Germinal center (tissue), 1 donor: ENCODE data around the gene MYO15B.

Source experiments
- DNase-seq: peaks from one replicate; pipeline ENCODE4 v3.0.0; 2012; ENCODE audit warnings: mixed read lengths, low spot score

Gene MYO15B

DNA sequence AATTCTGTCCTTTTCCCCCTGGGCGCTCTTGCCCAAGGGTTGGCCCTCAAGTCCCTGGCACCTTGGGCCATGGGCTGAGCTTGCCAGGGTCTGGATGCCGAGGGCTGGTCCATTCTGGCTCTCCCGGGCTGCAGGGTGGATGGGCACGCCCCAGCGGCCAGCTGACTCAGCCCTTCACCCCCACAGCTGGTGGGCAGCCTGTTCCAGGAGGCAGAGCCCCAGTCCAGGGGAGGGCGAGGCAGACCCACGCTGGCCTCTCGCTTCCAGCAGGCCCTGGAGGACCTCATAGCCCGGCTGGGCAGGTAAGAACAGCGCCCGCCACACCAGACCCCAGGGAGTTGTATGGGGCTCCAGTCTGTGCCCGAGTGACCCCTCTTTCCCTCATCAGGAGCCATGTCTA, 15.0 kb downstream of the MYO15B start:
- no peak for DNase-seq

DNA sequence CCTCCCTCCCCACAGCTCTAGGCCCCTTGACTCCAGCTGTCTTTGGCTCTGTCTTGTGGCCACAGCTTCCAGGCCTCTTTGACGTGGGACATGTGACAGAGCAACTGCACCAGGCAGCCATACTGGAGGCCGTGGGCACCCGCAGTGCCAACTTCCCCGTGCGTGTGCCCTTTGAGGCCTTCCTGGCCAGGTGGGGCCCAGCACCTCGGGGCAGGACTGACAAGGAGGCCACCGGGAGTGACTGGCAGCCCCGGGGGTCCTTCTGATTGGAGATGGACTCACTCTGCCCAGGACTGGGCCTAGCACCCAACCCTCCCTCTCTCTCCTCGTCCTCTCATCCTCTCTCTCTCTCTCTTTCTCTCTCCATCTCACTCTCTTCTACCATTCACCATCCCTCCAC, 15.5 kb downstream of the MYO15B start:
- no peak for DNase-seq

DNA sequence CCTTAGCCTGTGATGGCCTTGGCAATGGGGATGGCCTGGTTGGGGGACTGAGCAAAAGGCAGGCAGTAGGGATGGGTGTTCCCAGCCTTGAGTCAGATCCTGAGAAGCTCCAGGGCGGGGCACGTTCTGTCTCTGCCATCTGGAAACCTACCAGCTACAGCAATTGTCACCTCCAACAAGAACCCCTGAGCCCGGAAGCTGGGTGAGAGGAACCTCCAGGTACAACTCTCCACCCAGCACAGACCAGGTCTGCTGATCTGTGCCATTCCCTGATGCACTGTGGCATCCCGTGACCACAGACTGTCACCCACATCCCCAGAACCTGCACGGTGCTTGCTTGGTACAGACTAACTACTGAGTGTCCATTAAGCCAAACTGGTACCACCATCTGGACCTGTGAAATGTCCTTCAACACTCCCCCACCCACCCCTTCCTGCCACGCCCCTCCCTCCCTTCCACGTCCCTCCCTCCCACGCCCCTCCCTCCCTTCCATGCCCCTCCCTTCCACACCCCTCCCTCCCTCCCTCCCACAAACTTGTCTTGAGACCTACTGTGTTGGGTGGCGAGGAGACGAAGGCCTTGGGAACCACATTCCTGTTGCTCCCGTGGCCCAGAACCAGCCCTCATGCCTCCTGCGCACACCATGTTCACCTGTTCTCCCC, 16.6 kb downstream of the MYO15B start:
- DNase-seq, result no peak

- no peak for DNase-seq
Measured at GRCh38 chr17:75605790-75606189, 18.2 kb downstream of the MYO15B start.

- no peak for DNase-seq
Measured at GRCh38 chr17:75607086-75607485, 19.5 kb downstream of the MYO15B start.

DNA sequence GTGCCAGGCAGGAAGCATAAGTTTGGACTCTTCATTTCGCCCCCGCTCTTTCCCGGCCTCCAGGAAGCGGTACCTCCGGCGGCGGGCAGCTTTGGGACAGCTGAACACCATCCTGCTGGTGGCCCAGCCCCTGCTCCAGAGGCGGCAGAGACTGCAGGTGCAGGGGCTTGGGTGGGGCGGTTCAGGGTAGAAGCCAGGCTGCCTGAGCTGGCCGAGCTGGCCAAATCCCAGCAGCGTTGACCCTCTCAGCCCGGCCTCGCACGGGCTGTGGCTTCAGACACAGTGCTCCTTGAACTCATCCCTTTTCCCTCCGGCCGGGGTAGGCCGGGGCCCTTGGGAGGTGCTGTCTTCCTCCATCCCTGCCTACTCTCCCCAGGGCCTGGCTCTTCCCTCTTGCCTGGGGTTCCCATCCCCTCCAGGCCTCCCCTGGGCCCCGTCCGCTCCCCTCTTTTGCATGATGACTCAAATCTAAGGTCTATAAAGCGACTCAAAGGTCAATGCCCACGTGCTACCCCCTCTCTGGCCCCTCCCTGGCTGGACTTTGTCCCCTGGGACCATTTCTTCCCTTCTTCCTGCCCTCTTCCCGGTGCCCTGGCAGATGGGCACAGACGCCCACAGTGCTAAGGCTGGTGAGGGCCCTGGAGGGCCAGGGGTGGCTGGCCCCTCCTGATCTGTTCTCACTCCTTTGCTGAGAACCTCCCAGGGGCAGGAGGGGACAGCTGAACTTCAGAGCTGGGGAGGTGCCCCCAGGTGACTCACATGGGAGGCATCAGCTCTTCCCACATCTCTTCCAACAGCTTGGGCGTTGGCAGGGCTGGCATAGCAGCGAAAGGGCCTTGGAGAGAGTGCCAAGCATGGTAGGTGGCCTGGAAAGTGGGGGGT, 22.7 kb downstream of the MYO15B start:
- no peak for DNase-seq

DNA sequence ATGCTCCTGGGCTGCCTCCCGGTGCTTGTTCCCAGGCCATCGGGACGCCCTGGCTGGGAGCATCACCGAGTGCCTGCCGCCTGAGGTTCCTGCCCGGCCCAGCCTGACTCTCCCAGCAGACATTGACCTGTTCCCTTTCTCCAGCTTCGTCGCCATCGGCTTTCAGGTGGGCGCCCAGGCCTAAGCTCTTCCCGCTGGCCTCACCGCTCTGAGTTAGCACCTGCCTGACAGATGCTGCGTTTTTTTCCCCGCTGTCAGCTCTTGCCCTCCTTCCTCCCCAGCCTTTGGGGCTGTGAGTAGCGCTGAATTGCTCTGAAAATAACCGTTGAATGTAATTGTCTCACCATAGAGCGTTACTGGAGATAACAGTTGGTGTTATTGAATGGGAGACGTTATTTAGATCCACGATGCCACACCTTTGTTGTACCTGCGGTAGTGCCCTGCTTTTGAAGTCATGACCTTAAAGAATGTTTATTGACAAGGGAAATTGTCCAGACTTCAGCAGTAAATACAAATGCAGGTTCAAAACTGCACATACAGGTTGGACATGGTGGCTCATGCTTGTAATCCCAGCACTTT, 24.3 kb downstream of the MYO15B start:
- DNase-seq, result no peak

DNA sequence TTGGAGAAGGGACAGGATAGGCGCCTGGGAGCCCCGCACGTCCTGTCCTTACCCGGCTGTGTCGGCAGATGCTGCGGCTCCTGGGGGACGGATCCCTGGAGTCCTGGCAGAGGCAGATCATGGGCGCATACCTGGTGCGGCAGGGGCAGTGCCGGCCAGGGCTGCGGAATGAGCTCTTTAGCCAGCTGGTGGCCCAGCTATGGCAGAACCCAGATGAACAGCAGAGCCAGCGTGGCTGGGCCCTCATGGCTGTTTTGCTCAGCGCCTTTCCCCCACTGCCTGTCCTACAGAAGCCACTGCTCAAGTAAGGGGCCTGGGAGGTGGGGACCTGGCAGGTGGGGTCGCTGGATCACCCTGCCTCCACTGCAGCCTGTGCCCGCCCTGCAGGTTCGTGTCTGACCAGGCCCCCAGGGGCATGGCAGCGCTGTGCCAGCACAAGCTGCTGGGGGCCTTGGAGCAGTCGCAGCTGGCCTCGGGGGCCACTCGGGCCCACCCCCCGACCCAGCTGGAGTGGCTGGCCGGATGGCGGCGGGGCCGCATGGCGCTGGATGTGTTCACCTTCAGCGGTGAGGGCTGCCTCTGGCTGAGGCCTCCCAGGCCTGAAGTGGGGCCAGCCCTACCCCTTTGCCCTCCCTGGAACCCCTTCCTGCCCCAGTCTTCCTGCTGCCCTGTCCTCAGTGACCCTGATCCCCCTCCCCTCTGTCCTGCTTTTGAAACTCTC, 25.5 kb downstream of the MYO15B start:
- no peak for DNase-seq

GRCh38 chr17:75614006-75614405, 26.4 kb downstream of the MYO15B start:
- no peak for DNase-seq

DNA sequence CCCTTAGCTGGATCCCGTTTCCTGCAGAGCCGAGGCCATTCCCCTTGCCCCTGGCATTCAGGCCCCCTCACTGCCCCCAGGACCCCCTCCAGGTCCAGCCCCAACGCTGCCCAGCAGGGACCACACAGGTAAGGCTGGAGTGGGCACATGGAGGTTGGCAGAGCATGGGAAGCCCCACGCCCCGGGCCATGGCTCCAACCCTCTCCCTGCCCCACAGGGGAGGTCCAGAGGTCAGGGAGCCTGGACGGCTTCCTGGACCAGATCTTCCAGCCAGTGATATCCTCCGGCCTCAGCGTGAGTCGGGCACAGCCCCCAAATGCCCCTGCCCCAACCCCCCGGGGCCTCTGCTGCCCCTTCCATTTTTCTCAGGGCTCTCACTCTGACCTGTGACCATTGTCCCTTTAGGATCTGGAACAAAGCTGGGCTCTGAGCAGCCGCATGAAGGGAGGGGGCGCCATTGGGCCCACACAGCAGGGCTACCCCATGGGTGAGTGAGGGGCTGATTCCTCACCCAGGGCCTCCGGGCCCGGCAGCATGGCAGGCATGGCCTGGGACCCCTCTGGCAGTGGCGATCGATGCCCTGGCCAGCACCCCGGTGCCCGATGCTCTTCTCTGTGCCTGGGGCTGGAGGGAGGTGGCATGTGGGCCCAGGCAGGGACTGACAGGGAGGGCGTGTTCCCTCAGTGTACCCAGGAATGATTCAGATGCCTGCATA, 27.1 kb downstream of the MYO15B start:
- no peak for DNase-seq

DNA sequence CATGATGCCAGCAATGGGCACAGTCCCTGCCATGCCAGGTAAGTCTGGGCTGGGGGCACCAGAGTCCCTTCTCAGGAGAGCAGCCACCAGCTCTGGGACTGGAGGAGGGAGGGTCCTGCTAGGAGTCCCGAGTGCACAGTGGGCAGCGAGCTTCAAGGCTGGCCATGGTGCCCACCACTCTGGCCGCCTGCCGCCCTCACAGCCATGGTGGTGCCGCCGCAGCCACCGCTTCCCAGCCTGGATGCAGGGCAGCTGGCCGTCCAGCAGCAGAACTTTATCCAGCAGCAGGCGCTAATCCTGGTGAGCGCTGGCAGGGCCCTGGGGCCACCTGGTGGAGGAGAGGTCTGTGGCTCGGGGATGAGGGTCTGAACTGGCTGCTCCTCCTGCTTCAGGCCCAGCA, 27.7 kb downstream of the MYO15B start:
- DNase-seq, result no peak

GRCh38 chr17:75616521-75617122, 29.0 kb downstream of the MYO15B start:
- no peak for DNase-seq

DNA sequence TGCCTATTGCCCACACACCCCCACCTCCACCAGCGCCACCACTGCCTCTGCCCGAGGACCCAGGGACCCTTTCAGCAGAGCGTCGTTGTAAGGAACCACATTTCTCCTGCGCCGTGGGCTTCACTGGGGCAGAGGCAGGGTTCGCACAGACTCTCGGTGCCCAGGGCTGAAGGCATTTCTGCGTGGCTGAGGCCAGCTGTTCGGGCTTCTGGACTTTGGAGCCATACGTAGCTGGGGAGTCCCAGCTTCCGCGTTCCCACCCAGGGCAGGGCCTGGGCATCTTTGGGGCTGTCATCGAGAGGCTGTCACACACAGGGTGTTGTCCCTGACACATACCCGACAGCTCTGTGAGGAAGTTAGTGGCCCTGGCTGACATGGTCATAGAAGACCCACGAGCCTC, 29.6 kb downstream of the MYO15B start:
- DNase-seq, result no peak

- DNase-seq, result no peak
Measured at GRCh38 chr17:75617675-75618074, 30.1 kb downstream of the MYO15B start.

- DNase-seq, result peak; percentile 31
Measured at GRCh38 chr17:75619506-75620431, 32.2 kb downstream of the MYO15B start.

DNA sequence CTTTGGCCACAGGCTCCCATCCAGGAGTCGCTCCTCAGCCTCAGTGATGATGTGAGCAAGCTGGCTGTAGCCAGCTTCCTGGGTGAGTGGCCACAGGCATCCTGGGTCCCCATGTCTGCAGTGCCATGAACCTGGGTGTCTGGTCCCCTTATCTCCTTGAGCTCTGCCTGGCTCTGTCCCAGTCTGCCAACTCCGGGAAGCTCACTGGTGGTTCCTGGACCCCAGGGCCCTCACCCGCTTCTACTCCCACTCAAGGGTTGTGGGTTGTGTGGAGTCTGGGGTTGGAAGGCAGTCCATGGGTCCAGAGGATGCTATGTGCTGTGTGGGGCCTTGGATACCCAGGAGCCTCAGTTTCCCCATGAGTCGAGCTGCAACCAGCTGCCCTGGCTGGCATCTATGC, 33.9 kb downstream of the MYO15B start:
- no peak for DNase-seq

DNA sequence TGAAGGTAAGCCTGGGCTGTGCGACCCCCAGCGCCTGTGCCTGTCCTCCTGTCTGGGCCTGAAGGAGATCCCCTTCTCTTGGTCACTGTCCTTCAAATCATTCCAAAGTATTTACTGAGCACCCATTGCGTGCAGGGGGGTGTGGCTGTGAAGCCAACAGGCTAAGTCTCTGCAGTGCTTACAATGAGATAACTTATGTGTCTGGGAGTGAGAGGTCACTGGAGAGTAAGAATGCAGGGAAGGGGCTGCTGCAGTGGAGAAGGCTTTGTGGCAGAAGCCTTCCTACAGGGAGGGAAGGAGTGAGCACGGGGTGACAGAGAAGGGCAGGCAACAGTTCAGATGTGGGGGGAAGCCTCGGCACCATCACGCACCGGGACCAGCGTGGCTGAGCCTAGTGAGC, 34.5 kb downstream of the MYO15B start:
- DNase-seq, result no peak

DNA sequence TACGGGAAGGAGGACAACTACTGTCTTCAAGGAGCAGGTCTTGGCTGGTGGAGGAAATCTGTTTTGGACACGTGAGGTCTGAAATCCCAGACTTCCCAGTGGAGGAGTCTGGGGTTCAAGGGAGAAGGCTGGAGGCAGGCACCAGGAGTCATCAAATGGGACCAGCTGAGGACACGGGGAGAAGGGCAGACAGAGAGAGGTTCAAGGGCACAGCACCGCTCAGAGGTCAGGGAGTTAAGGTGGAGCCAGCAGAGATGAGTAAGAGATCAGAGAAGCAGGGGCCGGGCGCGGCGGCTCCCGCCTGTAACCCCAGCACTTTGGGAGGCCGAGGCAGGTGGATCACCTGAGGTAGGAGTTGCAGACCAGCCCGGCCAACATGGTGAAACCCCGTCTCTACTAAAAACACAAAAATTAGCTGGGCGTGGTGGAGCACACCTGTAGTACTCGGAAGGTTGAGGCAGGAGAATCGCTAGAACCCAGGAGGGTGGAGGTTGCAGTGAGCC, 35.2 kb downstream of the MYO15B start:
- DNase-seq, result no peak

- DNase-seq, result no peak
Measured at GRCh38 chr17:75623386-75623785, 35.8 kb downstream of the MYO15B start.

DNA sequence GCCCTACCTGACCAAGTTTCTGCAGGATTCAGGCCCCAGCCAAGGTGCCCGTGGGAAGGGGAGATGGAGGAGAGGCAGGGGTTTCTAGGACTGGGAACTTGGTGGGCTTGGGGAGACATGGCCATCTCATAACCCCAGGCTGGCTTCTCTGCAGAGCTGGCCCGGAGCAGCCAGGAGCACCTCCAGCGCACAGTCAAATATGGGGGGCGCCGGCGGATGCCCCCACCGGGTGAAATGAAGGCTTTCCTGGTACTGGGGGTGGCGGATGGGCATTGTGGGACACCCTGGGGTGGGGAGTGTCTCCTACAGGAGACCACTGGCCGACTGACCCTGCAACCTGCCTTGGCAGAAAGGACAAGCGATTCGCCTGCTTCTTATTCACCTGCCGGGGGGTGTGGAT, 36.4 kb downstream of the MYO15B start:
- DNase-seq, result no peak
